ENCODE measurements around the gene SNX20. TPM values are rescaled to one million over a fixed set of nuclear protein-coding genes. Genes with fewer than 3 reads are reported as not detected.

The SNX20 gene
- total RNA-seq, 1 experiment from 2014 or later: not detected

Other genes with a start within 250 kb of the SNX20 start
- gene NKD1, start 132.9 kb downstream of the SNX20 start, total RNA-seq (2014; rRNA removed; shearing (Covaris generic)): 0.05 and 0.12 TPM in 2 replicates
- gene NOD2, start 12.3 kb upstream of the SNX20 start, total RNA-seq (2014; rRNA removed; shearing (Covaris generic)): 0.02 TPM in 1 of 2 replicates, not detected in the other
- 9.5 and 12.0 TPM in 2 replicates for gene CYLD, start 60.8 kb upstream of the SNX20 start, total RNA-seq (2014; rRNA removed; shearing (Covaris generic))